SU-DHL-6 (cell line): ENCODE data around the gene DMD.

Source experiments
- H2AFZ ChIP-seq: fragments of 200-600 bp; sonication (generic); 2 replicates; pipeline ENCODE4 v1.6.1; 2014; ENCODE audit warnings: low read depth, mild to moderate bottlenecking, moderate library complexity, mixed read lengths, antibody characterized with exemption, low read length; ENCODE audit not compliant: severe bottlenecking
- H3F3A ChIP-seq: fragments of 200-600 bp; shearing (Covaris generic); 2 replicates; pipeline ENCODE4 v1.6.0; 2016; ENCODE audit warnings: antibody characterized with exemption, mild to moderate bottlenecking; ENCODE audit not compliant: insufficient read depth
- H3K27ac ChIP-seq: fragments of 200-600 bp; sonication (generic); 2 replicates; pipeline ENCODE4 v1.5.1; 2016; ENCODE audit warnings: low read depth, mild to moderate bottlenecking, low read length, moderate library complexity, mixed read lengths
- H3K27me3 ChIP-seq: fragments of 200-600 bp; sonication (generic), shearing (Covaris generic); 2 replicates; pipeline ENCODE4 v1.6.0; 2014; ENCODE audit warnings: mild to moderate bottlenecking, low read length
- H3K36me3 ChIP-seq: fragments of 200-600 bp; sonication (generic); 2 replicates; pipeline ENCODE4 v1.6.1; 2014; ENCODE audit warnings: mild to moderate bottlenecking, low read length, mixed read lengths
- H3K4me2 ChIP-seq: fragments of 300-600, 200-600 bp; shearing (Covaris generic), sonication (generic); 2 replicates; pipeline ENCODE4 v1.6.0; 2014; ENCODE audit warnings: low read length, low read depth, mild to moderate bottlenecking; ENCODE audit not compliant: poor library complexity, severe bottlenecking
- H3K4me3 ChIP-seq: fragments of 200-600 bp; sonication (generic); 2 replicates; pipeline ENCODE4 v1.5.1; 2014; ENCODE audit warnings: antibody characterized with exemption, low read length, mild to moderate bottlenecking, mixed read lengths; ENCODE audit not compliant: insufficient read depth, poor library complexity, severe bottlenecking
- H3K79me2 ChIP-seq: fragments of 200-600 bp; sonication (generic); 2 replicates; pipeline ENCODE4 v1.6.1; 2014; ENCODE audit warnings: mild to moderate bottlenecking, low read length, moderate library complexity; ENCODE audit not compliant: insufficient read depth
- H3K9ac ChIP-seq: fragments of 200-600 bp; sonication (generic); 2 replicates; pipeline ENCODE4 v1.7.0; 2014; ENCODE audit warnings: mild to moderate bottlenecking, low read length
- H3K9me2 ChIP-seq: fragments of 200-600 bp; sonication (generic); replicated peaks from 2 replicates; pipeline ENCODE4 v1.6.1; 2014; ENCODE audit warnings: low read length; ENCODE audit not compliant: insufficient read depth
- H3K9me3 ChIP-seq: fragments of 200-600 bp; sonication (generic); 2 replicates; pipeline ENCODE4 v1.6.1; 2014; ENCODE audit warnings: low read length, mixed read lengths; ENCODE audit not compliant: insufficient read depth
- H4K20me1 ChIP-seq: fragments of 200-600 bp; sonication (generic); 2 replicates; pipeline ENCODE4 v1.6.1; 2014; ENCODE audit warnings: low read depth, mild to moderate bottlenecking, antibody characterized with exemption, low read length, moderate library complexity, mixed read lengths
- CTCF ChIP-seq: fragments of 200-600 bp; sonication (generic); IDR thresholded peaks from one replicate; pipeline ENCODE4 v1.5.1; 2017; ENCODE audit warnings: antibody characterized with exemption, mild to moderate bottlenecking, low read length, moderate library complexity; ENCODE audit not compliant: insufficient read depth, poor library complexity, severe bottlenecking
- EZH2phosphoT487 ChIP-seq: fragments of 200-600 bp; sonication (generic), shearing (Covaris generic); conservative IDR thresholded peaks from 2 replicates; pipeline ENCODE4 v1.6.1; 2018; ENCODE audit warnings: mild to moderate bottlenecking, antibody characterized with exemption, low read length, moderate library complexity, mixed read lengths

DMD gene

GRCh38 chrX:32937043-32937442 is 274.3 kb downstream of the DMD start:
- Histone ChIP-seq H3K9me2 (no peaks in the 10 kb centered on the region), H3K4me3 (no peak overlapping the region), H3F3A (no peaks in the 10 kb centered on the region), H2AFZ (no peak overlapping the region), H3K9me3 (no peaks in the 10 kb centered on the region), H3K4me2 (no peak overlapping the region), H3K27me3 (no peaks in the 10 kb centered on the region), H3K79me2 (no peaks in the 10 kb centered on the region), H4K20me1 (no peaks in the 10 kb centered on the region), H3K27ac (no peak overlapping the region), H3K36me3 (no peaks in the 10 kb centered on the region), H3K9ac (no peak overlapping the region)
- no peak for TF ChIP-seq CTCF
- no peak for TF ChIP-seq EZH2phosphoT487

- Histone ChIP-seq H3K4me3 (no peak overlapping the region), H2AFZ (no peak overlapping the region)
These were observed 277.8 kb downstream of the DMD start for GRCh38 chrX:32933548-32933947.

GRCh38 chrX:32929040-32929439 is 282.3 kb downstream of the DMD start:
- TF ChIP-seq EZH2phosphoT487 (no peak), CTCF (no peak)
- H2AFZ ChIP-seq, result no peak overlapping the region
- no peaks in the 10 kb centered on the region for H4K20me1 ChIP-seq
- no peaks in the 10 kb centered on the region for H3K9me3 ChIP-seq
- H3K9me2 ChIP-seq, result no peaks in the 10 kb centered on the region
- H3F3A ChIP-seq, result no peaks in the 10 kb centered on the region
- H3K4me2 ChIP-seq, result no peak overlapping the region
- no peaks in the 10 kb centered on the region for H3K79me2 ChIP-seq
- H3K27me3 ChIP-seq, result no peaks in the 10 kb centered on the region
- no peak overlapping the region for H3K9ac ChIP-seq
- no peak overlapping the region for H3K4me3 ChIP-seq
- H3K27ac ChIP-seq, result no peak overlapping the region
- H3K36me3 ChIP-seq, result no peaks in the 10 kb centered on the region

More at GRCh38 chrX:32933548-32933947, 277.8 kb downstream of the DMD start:
- Histone ChIP-seq H3K36me3 (no peaks in the 10 kb centered on the region), H3K9ac (no peak overlapping the region), H3K27me3 (no peaks in the 10 kb centered on the region), H3F3A (no peaks in the 10 kb centered on the region), H3K27ac (no peak overlapping the region), H3K4me2 (no peak overlapping the region), H3K9me2 (no peaks in the 10 kb centered on the region), H3K9me3 (no peaks in the 10 kb centered on the region), H4K20me1 (no peaks in the 10 kb centered on the region), H3K79me2 (no peaks in the 10 kb centered on the region)
- TF ChIP-seq CTCF (no peak), EZH2phosphoT487 (no peak)
